Activated CD4-positive, alpha-beta T cell treated with anti-CD3 and anti-CD28 coated beads for 1 hour (primary cell): ENCODE measurements around the gene CABLES2.
A peak's percentile ranks its signal among the peaks of the same experiment; 100 is the strongest.

Source experiments
- DNase-seq: peaks from one replicate; pipeline ENCODE4 v3.0.0-alpha.2; 2020

CABLES2 gene

GRCh38 chr20:62407221-62407992, at the start of gene CABLES2:
Gene CABLES2, minus strand, starts transcription at chr20:62407285. Its CDS starts 9 bp downstream, at chr20:62407276.
- DNase-seq, result peak; percentile 86

GRCh38 chr20:62455929-62456328, 48.8 kb upstream of the CABLES2 start:
- no peak for DNase-seq

- no peak for DNase-seq
Observed at GRCh38 chr20:62454904-62455636, 48.0 kb upstream of the CABLES2 start.

- DNase-seq, result no peak
Observed at GRCh38 chr20:62453186-62453808, 46.2 kb upstream of the CABLES2 start.

- no peak for DNase-seq
Observed at GRCh38 chr20:62452475-62453095, 45.5 kb upstream of the CABLES2 start.

GRCh38 chr20:62451970-62452369, 44.9 kb upstream of the CABLES2 start:
- DNase-seq, result no peak

GRCh38 chr20:62451156-62451767, 44.2 kb upstream of the CABLES2 start:
- no peak for DNase-seq

- no peak for DNase-seq
Observed at GRCh38 chr20:62449951-62450691, 43.0 kb upstream of the CABLES2 start.

GRCh38 chr20:62448788-62449187, 41.7 kb upstream of the CABLES2 start:
- no peak for DNase-seq

GRCh38 chr20:62448038-62448437, 41.0 kb upstream of the CABLES2 start:
- DNase-seq, result no peak

- no peak for DNase-seq
Observed at GRCh38 chr20:62446888-62447869, 40.1 kb upstream of the CABLES2 start.

- DNase-seq, result no peak
Observed at GRCh38 chr20:62446481-62446880, 39.4 kb upstream of the CABLES2 start.

- DNase-seq, result no peak
Observed at GRCh38 chr20:62445553-62446340, 38.7 kb upstream of the CABLES2 start.

- DNase-seq, result no peak
Observed at GRCh38 chr20:62444286-62444685, 37.2 kb upstream of the CABLES2 start.

GRCh38 chr20:62441987-62442539, 35.0 kb upstream of the CABLES2 start:
- no peak for DNase-seq

GRCh38 chr20:62439218-62439617, 32.1 kb upstream of the CABLES2 start:
- no peak for DNase-seq

GRCh38 chr20:62437927-62438326, 30.8 kb upstream of the CABLES2 start:
- DNase-seq, result no peak

GRCh38 chr20:62437496-62437895, 30.4 kb upstream of the CABLES2 start:
- DNase-seq, result no peak

GRCh38 chr20:62436692-62437091, 29.6 kb upstream of the CABLES2 start:
- no peak for DNase-seq
